CD14-positive monocyte (primary cell): Measurements from ENCODE around the gene YDJC. TPM values are rescaled to one million over a fixed set of nuclear protein-coding genes. Genes with fewer than 3 reads are reported as not detected.
A peak's percentile ranks its signal among the peaks of the same experiment; 100 is the strongest.

Experiments
- DNase-seq, 3 donors: peaks; one replicate each; pipeline ENCODE4 v3.0.0-alpha.2; 2011 to 2022
- H2AFZ ChIP-seq: 2 replicates; pipeline ENCODE4 v1.6.0; 2012; ENCODE audit warnings: mild to moderate bottlenecking, low read depth, low read length, inconsistent platforms; ENCODE audit not compliant: insufficient read depth, poor library complexity, severe bottlenecking
- H3K27ac ChIP-seq, 2 donors: 1 replicate in 1 of 2; 2 replicates in 1 of 2; pipeline ENCODE4 v1.5.1; 2012 to 2013; ENCODE audit warnings: low read length in 2 of 2, control low read depth in 1 of 2, inconsistent platforms in 1 of 2, low read depth in 1 of 2, mild to moderate bottlenecking in 1 of 2
- H3K27me3 ChIP-seq, 2 donors: one replicate each; pipeline versions ENCODE4 v1.6.0 to v1.6.1; 2011 to 2013; ENCODE audit warnings: low read length in 2 of 2; ENCODE audit not compliant: control insufficient read depth in 2 of 2, insufficient read depth in 2 of 2
- H3K36me3 ChIP-seq, 2 donors: replicated peaks in 1 of 2; 1 replicate in 1 of 2; 2 replicates in 1 of 2; pipeline versions ENCODE4 v1.5.1 to v1.6.1; 2012 to 2013; ENCODE audit warnings: low read length in 2 of 2, control low read depth in 1 of 2, inconsistent platforms in 1 of 2, mild to moderate bottlenecking in 1 of 2; ENCODE audit not compliant: insufficient read depth in 2 of 2, control insufficient read depth in 1 of 2
- H3K4me1 ChIP-seq, 2 donors: 1 replicate in 1 of 2; 2 replicates in 1 of 2; pipeline versions ENCODE4 v1.5.1 to v1.6.1; 2012 to 2013; ENCODE audit warnings: low read length in 2 of 2, control low read depth in 1 of 2, inconsistent platforms in 1 of 2, mild to moderate bottlenecking in 1 of 2, moderate library complexity in 1 of 2; ENCODE audit not compliant: insufficient read depth in 2 of 2, control insufficient read depth in 1 of 2
- H3K4me2 ChIP-seq: replicated peaks from 2 replicates; pipeline ENCODE3; 2012; ENCODE audit warnings: low read length, moderate library complexity, mild to moderate bottlenecking; ENCODE audit not compliant: poor library complexity, severe bottlenecking; ENCODE audit errors: extremely low read depth
- H3K4me3 ChIP-seq, 3 experiments: fragments of 200-600 bp in 1 of 3; sonication (generic) in 1 of 3; replicated peaks in 1 of 3; 1 replicate in 2 of 3; 2 replicates in 1 of 3; pipeline ENCODE4 v1.5.1; 2011 to 2013; ENCODE audit warnings: low read length in 3 of 3, mild to moderate bottlenecking in 3 of 3, control low read depth in 2 of 3, low read depth in 2 of 3, inconsistent platforms in 1 of 3, moderate library complexity in 1 of 3
- H3K79me2 ChIP-seq: 2 replicates; pipeline ENCODE4 v1.6.0; 2012; ENCODE audit warnings: mild to moderate bottlenecking, control low read depth, inconsistent platforms, low read length, moderate library complexity; ENCODE audit not compliant: insufficient read depth
- H3K9ac ChIP-seq: 2 replicates; pipeline ENCODE4 v1.6.0; 2017; ENCODE audit warnings: low read length, mild to moderate bottlenecking; ENCODE audit not compliant: insufficient read depth, poor library complexity, severe bottlenecking
- H3K9me3 ChIP-seq, 2 donors: replicated peaks in 1 of 2; 1 replicate in 1 of 2; 2 replicates in 1 of 2; pipeline versions ENCODE4 v1.5.1 to v1.6.1; 2012 to 2013; ENCODE audit warnings: low read length in 2 of 2, control low read depth in 1 of 2; ENCODE audit not compliant: control insufficient read depth in 1 of 2, insufficient read depth in 1 of 2
- H4K20me1 ChIP-seq: 2 replicates; pipeline ENCODE4 v1.6.0; 2012; ENCODE audit warnings: mild to moderate bottlenecking, low read length, control low read depth, moderate library complexity; ENCODE audit not compliant: insufficient read depth
- H3K27ac Mint-ChIP-seq, 7 donors: one replicate each; pipeline ENCODE4 v1.8.0; 2020; ENCODE audit warnings: mild to moderate bottlenecking in 7 of 7, mixed read lengths in 7 of 7, moderate library complexity in 6 of 7, inconsistent platforms in 2 of 7
- H3K27me3 Mint-ChIP-seq, 3 donors: one replicate each; pipeline ENCODE4 v1.8.0; 2021 to 2022; ENCODE audit warnings: low read depth in 3 of 3, mild to moderate bottlenecking in 3 of 3, mixed read lengths in 3 of 3, moderate library complexity in 3 of 3, inconsistent platforms in 1 of 3
- H3K36me3 Mint-ChIP-seq, 2 donors: one replicate each; pipeline ENCODE4 v1.8.0; 2020; ENCODE audit warnings: mixed read lengths in 2 of 2, inconsistent platforms in 1 of 2, mild to moderate bottlenecking in 1 of 2
- H3K4me1 Mint-ChIP-seq: one replicate; pipeline ENCODE4 v1.8.0; 2020; ENCODE audit warnings: mild to moderate bottlenecking, mixed read lengths
- H3K4me3 Mint-ChIP-seq, 2 donors: one replicate each; pipeline ENCODE4 v1.8.0; 2020; ENCODE audit warnings: mild to moderate bottlenecking in 2 of 2, mixed read lengths in 2 of 2, moderate library complexity in 1 of 2
- H3K9me3 Mint-ChIP-seq, 7 donors: one replicate each; pipeline ENCODE4 v1.8.0; 2020 to 2022; ENCODE audit warnings: mixed read lengths in 7 of 7, mild to moderate bottlenecking in 6 of 7, moderate library complexity in 6 of 7, inconsistent platforms in 2 of 7
- WGBS: methylation state at CpG from one replicate; pipeline ENCODE4 v1.1.5; 2013; ENCODE audit warnings: missing lambda C conversion rate; ENCODE audit not compliant: insufficient coverage; 5-methylcytosine and 5-hydroxymethylcytosine counted together
- intact Hi-C, 2 donors: fragments of 100-400 bp; cut with micrococcal nuclease; formaldehyde crosslinking; loops; one replicate each; pipeline versions ENCODE4 v1.15.0 to v1.15.1; 2023
- polyA plus RNA-seq, 3 donors: library from polyadenylated mRNA; depleted of rRNA in 1 of 3; unstranded in 2 of 3; stranded (reverse) in 1 of 3; fragments of 300-500 nt in 2 of 3; fragments of >200 nt in 1 of 3; fragmentation: Illumina TruSeq in 2 of 3; gene quantifications; 1 replicate in 2 of 3; 2 replicates in 1 of 3; pipeline ENCODE4 v1.2.3, GENCODE V29; 2012 to 2021
- TF ChIP-seq, protein P1 (sequence below): fragments of 200-600 bp; IDR thresholded peaks from one replicate; pipeline ENCODE4 v1.8.0; 2022; ENCODE audit warnings: antibody characterized with exemption, mild to moderate bottlenecking

The YDJC gene
- polyA plus RNA-seq, 3 donors: 26.5 to 32.9 (median 26.7) TPM

DNA sequence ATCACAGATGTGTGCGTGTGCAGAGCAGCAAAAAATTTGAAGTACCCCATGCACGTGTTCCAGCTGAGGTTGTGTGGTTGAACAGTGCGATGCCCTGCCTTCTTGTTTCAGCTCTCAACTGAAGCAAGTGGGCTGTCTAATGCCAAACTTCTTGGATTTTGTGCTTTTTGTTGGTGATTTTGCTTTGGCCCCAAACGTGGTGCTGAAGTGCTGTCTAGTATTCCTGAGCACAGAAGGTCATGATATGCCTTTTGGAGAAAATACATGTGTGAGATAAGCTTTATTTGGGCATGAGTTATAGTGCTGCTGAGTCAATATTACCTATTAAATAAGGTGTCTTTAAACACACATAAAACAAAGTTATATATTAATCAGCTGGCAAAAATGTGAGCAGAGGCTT is 14.1 kb downstream of the YDJC start:
- H3K27ac ChIP-seq: no peak overlapping the region
- no peak overlapping the region for H3K9ac ChIP-seq
- TF ChIP-seq, protein P1, sequence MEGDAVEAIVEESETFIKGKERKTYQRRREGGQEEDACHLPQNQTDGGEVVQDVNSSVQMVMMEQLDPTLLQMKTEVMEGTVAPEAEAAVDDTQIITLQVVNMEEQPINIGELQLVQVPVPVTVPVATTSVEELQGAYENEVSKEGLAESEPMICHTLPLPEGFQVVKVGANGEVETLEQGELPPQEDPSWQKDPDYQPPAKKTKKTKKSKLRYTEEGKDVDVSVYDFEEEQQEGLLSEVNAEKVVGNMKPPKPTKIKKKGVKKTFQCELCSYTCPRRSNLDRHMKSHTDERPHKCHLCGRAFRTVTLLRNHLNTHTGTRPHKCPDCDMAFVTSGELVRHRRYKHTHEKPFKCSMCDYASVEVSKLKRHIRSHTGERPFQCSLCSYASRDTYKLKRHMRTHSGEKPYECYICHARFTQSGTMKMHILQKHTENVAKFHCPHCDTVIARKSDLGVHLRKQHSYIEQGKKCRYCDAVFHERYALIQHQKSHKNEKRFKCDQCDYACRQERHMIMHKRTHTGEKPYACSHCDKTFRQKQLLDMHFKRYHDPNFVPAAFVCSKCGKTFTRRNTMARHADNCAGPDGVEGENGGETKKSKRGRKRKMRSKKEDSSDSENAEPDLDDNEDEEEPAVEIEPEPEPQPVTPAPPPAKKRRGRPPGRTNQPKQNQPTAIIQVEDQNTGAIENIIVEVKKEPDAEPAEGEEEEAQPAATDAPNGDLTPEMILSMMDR: no peak
- H3K27me3 ChIP-seq: no peaks in the 10 kb centered on the region
- peaks cover 37 to 71% of the 10 kb centered on the region in 2 donors for H3K36me3 Mint-ChIP-seq
- H3K9me3 ChIP-seq: no peaks in the 10 kb centered on the region
- peaks cover 5% of the 10 kb centered on the region in 2 donors for H3K4me1 ChIP-seq
- no peak overlapping the region for H2AFZ ChIP-seq
- DNase-seq: no peak
- H3K27me3 Mint-ChIP-seq: peaks cover 0 to 1% (median 1%) of the 10 kb centered on the region in 3 donors
- H3K27ac Mint-ChIP-seq: peak overlapping the region in 1 of 7 donors; percentile 27
- no peak overlapping the region for H3K4me3 Mint-ChIP-seq
- no peak overlapping the region for H3K4me3 ChIP-seq
- peaks cover 100% of the 10 kb centered on the region for H3K79me2 ChIP-seq
- WGBS: 100% methylated on average over 4 of the region's 4 CpGs
- intact Hi-C loops: no loop called here
- H4K20me1 ChIP-seq: peaks cover 99% of the 10 kb centered on the region
- peaks cover 18% of the 10 kb centered on the region for H3K4me1 Mint-ChIP-seq
- H3K36me3 ChIP-seq: peaks cover 39 to 70% of the 10 kb centered on the region in 2 donors
- H3K9me3 Mint-ChIP-seq: no peaks in the 10 kb centered on the region
- H3K4me2 ChIP-seq: no peak overlapping the region

GRCh38 chr22:21613553-21614233 is 16.1 kb downstream of the YDJC start:
- peaks cover 100% of the 10 kb centered on the region for H3K79me2 ChIP-seq

More at GRCh38 chr22:21613553-21614233, 16.1 kb downstream of the YDJC start:
- TF ChIP-seq, protein P1: no peak
- H3K9me3 Mint-ChIP-seq: no peaks in the 10 kb centered on the region
- no peak overlapping the region for H2AFZ ChIP-seq
- no peaks in the 10 kb centered on the region for H3K9me3 ChIP-seq
- H3K4me3 Mint-ChIP-seq: no peak overlapping the region
- no peak overlapping the region for H3K4me3 ChIP-seq
- no peaks in the 10 kb centered on the region for H3K4me1 ChIP-seq
- peak overlapping the region in 4 of 7 donors; percentile 32 to 80 (median 52) for H3K27ac Mint-ChIP-seq
- H3K36me3 ChIP-seq: peaks cover 43 to 64% of the 10 kb centered on the region in 2 donors
- H3K4me1 Mint-ChIP-seq: peaks cover 6% of the 10 kb centered on the region
- intact Hi-C loops: no loop called here
- 58% methylated on average over 2 of the region's 4 CpGs for WGBS
- H3K4me2 ChIP-seq: no peak overlapping the region
- H3K9ac ChIP-seq: no peak overlapping the region
- peaks cover 0 to 1% (median 0%) of the 10 kb centered on the region in 3 donors for H3K27me3 Mint-ChIP-seq
- peaks cover 43 to 68% of the 10 kb centered on the region in 2 donors for H3K36me3 Mint-ChIP-seq
- DNase-seq: no peak
- H3K27ac ChIP-seq: no peak overlapping the region
- H3K27me3 ChIP-seq: no peaks in the 10 kb centered on the region
- H4K20me1 ChIP-seq: peaks cover 99% of the 10 kb centered on the region
